GM23338 (cell line): ENCODE results near the gene DIS3L.

ENCODE experiments used
- CREB1 ChIP-seq: fragments of 250-450 bp; sonication (Bioruptor Pico); IDR thresholded peaks from 2 replicates; pipeline ENCODE4 v1.5.0; 2020; ENCODE audit warnings: low read depth, mild to moderate bottlenecking, moderate library complexity
- CTCF ChIP-seq, 2 experiments: fragments of 200-600 bp in 1 of 2; sonication (generic) in 1 of 2; conservative IDR thresholded peaks; 2 replicates each; pipeline versions ENCODE4 v1.5.1 to v1.6.1; 2016 to 2017; ENCODE audit warnings: antibody characterized with exemption in 2 of 2, low read depth in 2 of 2, mild to moderate bottlenecking in 2 of 2, moderate library complexity in 1 of 2
- EZH2 ChIP-seq: fragments of 200-600 bp; sonication (generic); IDR thresholded peaks from one replicate; pipeline ENCODE4 v1.8.0; 2017; ENCODE audit warnings: antibody characterized with exemption, mild to moderate bottlenecking, low read depth; ENCODE audit not compliant: unreplicated experiment
- EZH2phosphoT487 ChIP-seq: fragments of 200-600 bp; sonication (generic); IDR thresholded peaks from one replicate; pipeline ENCODE4 v1.8.1; 2018; ENCODE audit warnings: antibody characterized with exemption; ENCODE audit not compliant: unreplicated experiment
- JUNB ChIP-seq: IDR thresholded peaks from one replicate; pipeline ENCODE4 v1.6.1; 2016; ENCODE audit warnings: antibody characterized with exemption; ENCODE audit not compliant: unreplicated experiment
- NANOG ChIP-seq: IDR thresholded peaks from 2 replicates; pipeline ENCODE4 v1.6.1; 2016; ENCODE audit warnings: antibody characterized with exemption, borderline replicate concordance
- POLR2AphosphoS5 ChIP-seq: IDR thresholded peaks from 2 replicates; pipeline ENCODE4 v1.6.1; 2016; ENCODE audit warnings: antibody characterized with exemption, low read depth
- REST ChIP-seq: IDR thresholded peaks from one replicate; pipeline ENCODE4 v1.6.1; 2018; ENCODE audit warnings: antibody characterized with exemption; ENCODE audit not compliant: unreplicated experiment
- ZNF114 ChIP-seq: fragments of 250-450 bp; sonication (Bioruptor Pico); IDR thresholded peaks from 2 replicates; pipeline ENCODE4 v1.5.0; 2020; ENCODE audit warnings: mild to moderate bottlenecking, moderate library complexity
- ZNF331 ChIP-seq: fragments of 250-450 bp; sonication (Bioruptor Pico); IDR thresholded peaks from 2 replicates; pipeline ENCODE4 v1.5.0; 2020; ENCODE audit warnings: low read depth, mild to moderate bottlenecking, moderate library complexity

- TF ChIP-seq CTCF (conservative IDR thresholded peaks at IDR 0.05; ENCODE audit: low read depth in 2 of 2): no peak
- TF ChIP-seq POLR2AphosphoS5: no peak
- TF ChIP-seq EZH2: no peak
- TF ChIP-seq EZH2phosphoT487: no peak
- TF ChIP-seq CREB1: no peak
- TF ChIP-seq JUNB: no peak
- TF ChIP-seq REST: no peak
- TF ChIP-seq ZNF114 (CRISPR knock-in tag): no peak
- TF ChIP-seq NANOG: no peak
- TF ChIP-seq ZNF331 (CRISPR knock-in tag): no peak
Observed at GRCh38 chr15:66312144-66312543, 18.8 kb downstream of the DIS3L start.
